SK-N-SH (cell line): Measurements from ENCODE around the gene CHMP6.

ENCODE experiments used
- RAD21 ChIP-seq: IDR thresholded peaks from 2 replicates; pipeline ENCODE4 v1.6.1; 2012; ENCODE audit warnings: mild to moderate bottlenecking, low read length
- TF ChIP-seq, protein P1 (sequence below): fragments of 200-600 bp; sonication (generic); IDR thresholded peaks from 2 replicates; pipeline ENCODE4 v1.6.1; 2017; ENCODE audit warnings: antibody characterized with exemption, mild to moderate bottlenecking, moderate library complexity

DNA sequence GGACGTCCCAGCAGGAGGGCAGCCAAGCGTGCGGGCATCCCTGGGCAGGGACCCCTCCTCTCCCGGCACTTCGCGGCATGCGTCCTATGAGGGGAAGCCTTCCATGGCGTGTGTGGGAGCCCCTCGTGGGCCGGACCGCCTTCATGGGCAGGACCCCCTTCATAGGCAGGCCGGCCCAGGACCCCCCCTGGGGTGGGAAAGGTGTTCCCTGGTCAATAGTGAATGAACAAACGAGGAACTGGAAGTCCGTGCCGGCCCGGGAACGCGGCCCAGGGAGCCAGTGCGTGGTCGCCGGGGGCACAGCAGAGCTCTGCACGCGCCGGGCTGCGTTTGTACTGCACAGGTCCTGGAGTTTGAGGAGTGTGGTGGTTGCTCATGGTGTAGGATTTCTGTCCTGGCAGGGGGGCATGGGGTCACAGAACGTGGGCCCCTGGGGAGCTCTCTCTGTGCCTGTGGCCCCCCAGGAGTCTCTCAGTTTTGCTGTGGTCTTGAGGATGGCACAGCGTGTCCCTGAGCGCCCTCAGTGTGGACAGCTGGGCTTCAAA, 57.3 kb downstream of the CHMP6 start:
- no peak for TF ChIP-seq RAD21
- TF ChIP-seq, protein P1, sequence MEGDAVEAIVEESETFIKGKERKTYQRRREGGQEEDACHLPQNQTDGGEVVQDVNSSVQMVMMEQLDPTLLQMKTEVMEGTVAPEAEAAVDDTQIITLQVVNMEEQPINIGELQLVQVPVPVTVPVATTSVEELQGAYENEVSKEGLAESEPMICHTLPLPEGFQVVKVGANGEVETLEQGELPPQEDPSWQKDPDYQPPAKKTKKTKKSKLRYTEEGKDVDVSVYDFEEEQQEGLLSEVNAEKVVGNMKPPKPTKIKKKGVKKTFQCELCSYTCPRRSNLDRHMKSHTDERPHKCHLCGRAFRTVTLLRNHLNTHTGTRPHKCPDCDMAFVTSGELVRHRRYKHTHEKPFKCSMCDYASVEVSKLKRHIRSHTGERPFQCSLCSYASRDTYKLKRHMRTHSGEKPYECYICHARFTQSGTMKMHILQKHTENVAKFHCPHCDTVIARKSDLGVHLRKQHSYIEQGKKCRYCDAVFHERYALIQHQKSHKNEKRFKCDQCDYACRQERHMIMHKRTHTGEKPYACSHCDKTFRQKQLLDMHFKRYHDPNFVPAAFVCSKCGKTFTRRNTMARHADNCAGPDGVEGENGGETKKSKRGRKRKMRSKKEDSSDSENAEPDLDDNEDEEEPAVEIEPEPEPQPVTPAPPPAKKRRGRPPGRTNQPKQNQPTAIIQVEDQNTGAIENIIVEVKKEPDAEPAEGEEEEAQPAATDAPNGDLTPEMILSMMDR, result no peak
